ENCODE results near the gene ERAP2.

ERAP2 gene

GRCh38 chr5:96952974-96953730, 76.9 kb downstream of the ERAP2 start:
- in situ Hi-C loops (cut with HindIII; ENCODE audit: low sequenced_read_pairs): no loop called here

- in situ Hi-C loops (cut with HindIII; ENCODE audit: low sequenced_read_pairs): no loop called here
These were observed 81.2 kb downstream of the ERAP2 start for GRCh38 chr5:96957254-96958049.

- in situ Hi-C loops (cut with HindIII; ENCODE audit: low sequenced_read_pairs): no loop called here
These were observed 82.7 kb downstream of the ERAP2 start for GRCh38 chr5:96958977-96959376.

GRCh38 chr5:96961053-96961452, 84.8 kb downstream of the ERAP2 start:
- in situ Hi-C loops (cut with HindIII; ENCODE audit: low sequenced_read_pairs): no loop called here

GRCh38 chr5:96962540-96962991, 86.3 kb downstream of the ERAP2 start:
- in situ Hi-C loops (cut with HindIII; ENCODE audit: low sequenced_read_pairs): no loop called here

GRCh38 chr5:96963267-96963666, 87.0 kb downstream of the ERAP2 start:
- in situ Hi-C loops (cut with HindIII; ENCODE audit: low sequenced_read_pairs): no loop called here

GRCh38 chr5:96966801-96967200, 90.5 kb downstream of the ERAP2 start:
- in situ Hi-C loops (cut with HindIII; ENCODE audit: low sequenced_read_pairs): no loop called here

GRCh38 chr5:96967400-96967799, 91.1 kb downstream of the ERAP2 start:
- in situ Hi-C loops (cut with HindIII; ENCODE audit: low sequenced_read_pairs): no loop called here

GRCh38 chr5:96968074-96968473, 91.8 kb downstream of the ERAP2 start:
- in situ Hi-C loops (cut with HindIII; ENCODE audit: low sequenced_read_pairs): no loop called here

GRCh38 chr5:96968614-96969013, 92.3 kb downstream of the ERAP2 start:
- in situ Hi-C loops (cut with HindIII; ENCODE audit: low sequenced_read_pairs): no loop called here

Measured in DLD1 (cell line).